GM12892 (cell line): ENCODE measurements around the gene OR5AC2. TPM values are rescaled to one million over a fixed set of nuclear protein-coding genes. Genes with fewer than 3 reads are reported as not detected.

Experiments
- DNase-seq: peaks from one replicate; pipeline ENCODE4 v3.0.0; 2011; ENCODE audit not compliant: insufficient read length
- FAIRE-seq: peaks from 2 replicates; lab custom pipeline; 2011; peaks lifted over from hg19 to GRCh38; lab: Jason Lieb, UNC
- POLR2A ChIP-seq: IDR thresholded peaks from 2 replicates; pipeline ENCODE4 v1.6.1; 2011; ENCODE audit warnings: low read depth, low read length, control low read depth
- POLR2AphosphoS5 ChIP-seq: IDR thresholded peaks from 2 replicates; pipeline ENCODE4 v1.6.1; 2011; ENCODE audit warnings: low read depth, low read length, control low read depth
- TAF1 ChIP-seq: IDR thresholded peaks from 2 replicates; pipeline ENCODE4 v1.6.1; 2011; ENCODE audit warnings: low read depth, mild to moderate bottlenecking, control low read depth, low read length, borderline replicate concordance
- polyA plus RNA-seq: library from polyadenylated mRNA; unstranded; fragments of >200 nt; gene quantifications from one replicate; pipeline ENCODE4 v1.2.1, GENCODE V29; 2012; ENCODE audit warnings: missing spikeins, inconsistent platforms; ENCODE audit not compliant: missing spikeins

OR5AC2 gene
- not detected for polyA plus RNA-seq

- no peak for FAIRE-seq
- no peak for TF ChIP-seq TAF1
- no peak for TF ChIP-seq POLR2AphosphoS5
- TF ChIP-seq POLR2A = no peak
- DNase-seq = no peak
Observed at GRCh38 chr3:98086873-98087272, at the start of gene OR5AC2. Gene OR5AC2 (plus strand): TSS chr3:98087173. CDS start chr3:98087173, 0 bp downstream.

GRCh38 chr3:98038286-98038685, 48.7 kb upstream of the OR5AC2 start:
- TF ChIP-seq POLR2AphosphoS5 = no peak
- no peak for TF ChIP-seq POLR2A
- TF ChIP-seq TAF1 = no peak
- no peak for DNase-seq
- no peak for FAIRE-seq

- DNase-seq (no peak), FAIRE-seq (no peak)
- TF ChIP-seq TAF1 = no peak
- no peak for TF ChIP-seq POLR2A
- no peak for TF ChIP-seq POLR2AphosphoS5
Observed at GRCh38 chr3:98038876-98039275, 48.1 kb upstream of the OR5AC2 start.

- no peak for TF ChIP-seq POLR2AphosphoS5
- no peak for TF ChIP-seq POLR2A
- TF ChIP-seq TAF1 = no peak
- peak; percentile 97 for FAIRE-seq
- DNase-seq = no peak
Observed at GRCh38 chr3:98039322-98040024, 47.5 kb upstream of the OR5AC2 start.

GRCh38 chr3:98041350-98041749, 45.6 kb upstream of the OR5AC2 start:
- no peak for TF ChIP-seq TAF1
- TF ChIP-seq POLR2A = no peak
- no peak for TF ChIP-seq POLR2AphosphoS5
- FAIRE-seq (no peak), DNase-seq (no peak)

- no peak for FAIRE-seq
- TF ChIP-seq POLR2A (no peak), POLR2AphosphoS5 (no peak), TAF1 (no peak)
- no peak for DNase-seq
Observed at GRCh38 chr3:98048586-98048985, 38.4 kb upstream of the OR5AC2 start.

- FAIRE-seq (no peak), DNase-seq (no peak)
- TF ChIP-seq POLR2AphosphoS5 (no peak), TAF1 (no peak), POLR2A (no peak)
Observed at GRCh38 chr3:98049271-98049670, 37.7 kb upstream of the OR5AC2 start.

- no peak for TF ChIP-seq POLR2AphosphoS5
- no peak for TF ChIP-seq POLR2A
- no peak for TF ChIP-seq TAF1
- DNase-seq (no peak), FAIRE-seq (no peak)
Observed at GRCh38 chr3:98056035-98056434, 30.9 kb upstream of the OR5AC2 start.

GRCh38 chr3:98057631-98058030, 29.3 kb upstream of the OR5AC2 start:
- no peak for TF ChIP-seq POLR2A
- no peak for TF ChIP-seq TAF1
- no peak for TF ChIP-seq POLR2AphosphoS5
- FAIRE-seq (no peak), DNase-seq (no peak)

- DNase-seq = no peak
Observed at GRCh38 chr3:98058244-98058960, 28.6 kb upstream of the OR5AC2 start.

GRCh38 chr3:98068824-98069223, 18.1 kb upstream of the OR5AC2 start:
- DNase-seq (no peak), FAIRE-seq (no peak)
- TF ChIP-seq TAF1 (no peak), POLR2AphosphoS5 (no peak), POLR2A (no peak)

More at GRCh38 chr3:98058244-98058960, 28.6 kb upstream of the OR5AC2 start:
- TF ChIP-seq TAF1 (no peak), POLR2AphosphoS5 (no peak), POLR2A (no peak)
- FAIRE-seq = no peak

GRCh38 chr3:98070840-98071239, 16.1 kb upstream of the OR5AC2 start:
- FAIRE-seq (no peak), DNase-seq (no peak)

More at GRCh38 chr3:98070840-98071239, 16.1 kb upstream of the OR5AC2 start:
- TF ChIP-seq POLR2AphosphoS5 = no peak
- no peak for TF ChIP-seq TAF1
- TF ChIP-seq POLR2A = no peak
